NCI-H128 (cell line): Measurements from ENCODE around the gene EBF3.

Experiments used
- DNase-seq: peaks from one replicate; lab custom pipeline; 2025; ENCODE audit not compliant: unreplicated experiment; lab: John Stamatoyannopoulos, UW

The EBF3 gene

GRCh38 chr10:129960481-129961156 lies 3.5 kb downstream of the EBF3 start:
- DNase-seq: no peak

- DNase-seq: no peak
These were observed 4.3 kb downstream of the EBF3 start for GRCh38 chr10:129959544-129960480.

GRCh38 chr10:129958629-129959543 lies 5.2 kb downstream of the EBF3 start:
- no peak for DNase-seq

GRCh38 chr10:129958148-129958628 lies 5.9 kb downstream of the EBF3 start:
- DNase-seq: no peak

- DNase-seq: no peak
These were observed 7.0 kb downstream of the EBF3 start for GRCh38 chr10:129956876-129957673.

- no peak for DNase-seq
These were observed 7.8 kb downstream of the EBF3 start for GRCh38 chr10:129956286-129956670.

- no peak for DNase-seq
These were observed 8.3 kb downstream of the EBF3 start for GRCh38 chr10:129955601-129956285.

- DNase-seq: no peak
These were observed 9.4 kb downstream of the EBF3 start for GRCh38 chr10:129954492-129955315.

- DNase-seq: no peak
These were observed 10.7 kb downstream of the EBF3 start for GRCh38 chr10:129953119-129954051.

- no peak for DNase-seq
These were observed 11.5 kb downstream of the EBF3 start for GRCh38 chr10:129952378-129953118.

GRCh38 chr10:129951970-129952265 lies 12.2 kb downstream of the EBF3 start:
- DNase-seq: no peak

- DNase-seq: no peak
These were observed 12.7 kb downstream of the EBF3 start for GRCh38 chr10:129951101-129951969.

- DNase-seq: no peak
These were observed 13.4 kb downstream of the EBF3 start for GRCh38 chr10:129950676-129951075.

GRCh38 chr10:129949891-129950291 lies 14.2 kb downstream of the EBF3 start:
- DNase-seq: no peak

GRCh38 chr10:129949411-129949810 lies 14.7 kb downstream of the EBF3 start:
- DNase-seq: no peak

GRCh38 chr10:129946859-129947258 lies 17.2 kb downstream of the EBF3 start:
- DNase-seq: no peak
